Thoracic aorta (tissue), 2 donors: Measurements from ENCODE around the gene SGF29. TPM values are rescaled to one million over a fixed set of nuclear protein-coding genes. Genes with fewer than 3 reads are reported as not detected.
"Not testable (repeated sequence)": the region's sequence is repeated elsewhere in the genome, so short reads cannot be mapped to it uniquely, and the experiment has no call there.

Source experiments
- ATAC-seq: fragments of 150-250 bp; one replicate; pipeline ENCODE4 v1.8.0; 2017; ENCODE audit warnings: low read depth; ENCODE audit not compliant: insufficient number of reproducible peaks, low FRiP score
- DNase-seq: peaks from one replicate; pipeline ENCODE4 v3.0.0-alpha.2; 2020; ENCODE audit warnings: low spot score
- H3K27ac ChIP-seq, 2 donors: fragments of 200-600 bp; sonication (generic); 1 replicate in 1 of 2; 2 replicates in 1 of 2; pipeline ENCODE4 v1.5.1; 2016; ENCODE audit warnings: mild to moderate bottlenecking in 2 of 2, moderate library complexity in 2 of 2
- H3K27me3 ChIP-seq: fragments of 200-600 bp; sonication (generic); replicated peaks from 2 replicates; pipeline ENCODE4 v1.6.0; 2016; ENCODE audit warnings: mild to moderate bottlenecking; ENCODE audit not compliant: insufficient read depth
- H3K36me3 ChIP-seq: fragments of 200-600 bp; sonication (generic); one replicate; pipeline ENCODE4 v1.5.1; 2016
- H3K4me1 ChIP-seq, 2 donors: fragments of 200-600 bp; sonication (generic); 1 replicate in 1 of 2; 2 replicates in 1 of 2; pipeline versions ENCODE4 v1.5.1 to v1.6.0; 2016; ENCODE audit warnings: low read depth in 2 of 2, mild to moderate bottlenecking in 1 of 2; ENCODE audit not compliant: control insufficient read depth in 1 of 2
- H3K4me3 ChIP-seq: fragments of 200-600 bp; sonication (generic); 2 replicates; pipeline ENCODE4 v1.5.1; 2016; ENCODE audit warnings: mild to moderate bottlenecking
- H3K9me3 ChIP-seq: fragments of 200-600 bp; sonication (generic); 2 replicates; pipeline ENCODE4 v1.5.1; 2016
- total RNA-seq, 2 donors: library from RNA; depleted of rRNA; stranded (reverse); fragments of >200 nt; gene quantifications; one replicate each; pipeline versions ENCODE4 v1.1.0 to v1.2.3, GENCODE V29; 2016
- TF ChIP-seq, protein P1 (sequence below): fragments of 200-600 bp; sonication (generic); IDR thresholded peaks from one replicate; pipeline ENCODE4 v1.5.1; 2019; ENCODE audit warnings: antibody characterized with exemption

SGF29 gene
- total RNA-seq, 2 donors from 2014 or later: 17.8 to 26.9 TPM

- H3K27me3 ChIP-seq: no peaks in the 10 kb centered on the region
- H3K4me1 ChIP-seq: no peaks in the 10 kb centered on the region
- H3K36me3 ChIP-seq: no peaks in the 10 kb centered on the region
- DNase-seq (no peak), ATAC-seq (no peak)
- no peak overlapping the region for H3K27ac ChIP-seq
- H3K4me3 ChIP-seq: peak overlapping the region; percentile 69
- TF ChIP-seq, protein P1, sequence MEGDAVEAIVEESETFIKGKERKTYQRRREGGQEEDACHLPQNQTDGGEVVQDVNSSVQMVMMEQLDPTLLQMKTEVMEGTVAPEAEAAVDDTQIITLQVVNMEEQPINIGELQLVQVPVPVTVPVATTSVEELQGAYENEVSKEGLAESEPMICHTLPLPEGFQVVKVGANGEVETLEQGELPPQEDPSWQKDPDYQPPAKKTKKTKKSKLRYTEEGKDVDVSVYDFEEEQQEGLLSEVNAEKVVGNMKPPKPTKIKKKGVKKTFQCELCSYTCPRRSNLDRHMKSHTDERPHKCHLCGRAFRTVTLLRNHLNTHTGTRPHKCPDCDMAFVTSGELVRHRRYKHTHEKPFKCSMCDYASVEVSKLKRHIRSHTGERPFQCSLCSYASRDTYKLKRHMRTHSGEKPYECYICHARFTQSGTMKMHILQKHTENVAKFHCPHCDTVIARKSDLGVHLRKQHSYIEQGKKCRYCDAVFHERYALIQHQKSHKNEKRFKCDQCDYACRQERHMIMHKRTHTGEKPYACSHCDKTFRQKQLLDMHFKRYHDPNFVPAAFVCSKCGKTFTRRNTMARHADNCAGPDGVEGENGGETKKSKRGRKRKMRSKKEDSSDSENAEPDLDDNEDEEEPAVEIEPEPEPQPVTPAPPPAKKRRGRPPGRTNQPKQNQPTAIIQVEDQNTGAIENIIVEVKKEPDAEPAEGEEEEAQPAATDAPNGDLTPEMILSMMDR: no peak
- H3K9me3 ChIP-seq: no peaks in the 10 kb centered on the region
These were observed 69.5 kb downstream of the SGF29 start for GRCh38 chr16:28623172-28623711.

DNA sequence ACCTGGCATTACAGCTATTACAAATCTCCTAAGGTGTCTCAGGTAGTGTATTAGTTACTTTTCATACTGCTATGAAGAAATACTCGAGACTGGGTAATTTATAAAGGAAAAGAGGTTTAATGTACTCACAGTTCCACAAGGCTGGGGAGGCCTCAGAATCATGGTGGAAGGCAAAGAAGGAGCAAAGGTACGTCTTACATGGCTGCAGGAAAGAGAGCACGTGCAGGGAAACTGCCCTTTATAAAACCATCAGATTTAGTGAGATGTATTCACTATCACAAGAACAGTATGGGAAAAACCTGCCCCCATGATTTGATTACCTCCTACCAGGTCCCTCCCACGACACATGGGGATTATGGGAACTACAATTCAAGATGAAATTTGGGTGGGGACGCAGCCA, 77.2 kb downstream of the SGF29 start:
- H3K4me3 ChIP-seq, DNase-seq, H3K27me3 ChIP-seq, H3K27ac ChIP-seq, H3K9me3 ChIP-seq, H3K4me1 ChIP-seq, H3K36me3 ChIP-seq, ATAC-seq: not testable (repeated sequence)

GRCh38 chr16:28636093-28636823, 82.5 kb downstream of the SGF29 start:
- not testable (repeated sequence) for ATAC-seq, DNase-seq, H3K27ac ChIP-seq, H3K4me1 ChIP-seq, H3K36me3 ChIP-seq, H3K4me3 ChIP-seq, H3K9me3 ChIP-seq, H3K27me3 ChIP-seq

DNA sequence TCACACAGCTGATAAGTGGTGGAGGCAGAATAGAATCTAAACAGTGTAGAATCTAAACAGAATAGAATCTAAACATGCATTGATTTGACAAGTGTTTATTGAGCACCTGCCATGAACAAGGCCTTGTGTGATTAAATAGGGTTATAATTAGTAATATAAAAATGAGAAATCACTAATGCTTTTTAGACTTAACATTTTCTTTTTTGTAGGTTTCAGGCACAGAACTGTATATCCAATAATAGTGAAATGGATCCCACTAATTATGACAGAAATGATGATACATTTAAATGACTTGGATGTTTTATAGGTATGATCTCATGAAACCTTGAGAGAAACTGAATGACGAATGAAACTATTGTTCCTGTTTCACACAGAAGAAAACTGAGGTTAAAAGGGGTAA, 84.0 kb downstream of the SGF29 start, which contains the start of gene NPIPB8:
Gene NPIPB8 (plus strand): TSS at position 301 of the 400 bp plus-strand sequence. CDS start 296 bp downstream, outside the sequence.
- not testable (repeated sequence) for H3K9me3 ChIP-seq, H3K27me3 ChIP-seq, ATAC-seq, H3K4me3 ChIP-seq, H3K36me3 ChIP-seq, H3K4me1 ChIP-seq, H3K27ac ChIP-seq, DNase-seq

DNA sequence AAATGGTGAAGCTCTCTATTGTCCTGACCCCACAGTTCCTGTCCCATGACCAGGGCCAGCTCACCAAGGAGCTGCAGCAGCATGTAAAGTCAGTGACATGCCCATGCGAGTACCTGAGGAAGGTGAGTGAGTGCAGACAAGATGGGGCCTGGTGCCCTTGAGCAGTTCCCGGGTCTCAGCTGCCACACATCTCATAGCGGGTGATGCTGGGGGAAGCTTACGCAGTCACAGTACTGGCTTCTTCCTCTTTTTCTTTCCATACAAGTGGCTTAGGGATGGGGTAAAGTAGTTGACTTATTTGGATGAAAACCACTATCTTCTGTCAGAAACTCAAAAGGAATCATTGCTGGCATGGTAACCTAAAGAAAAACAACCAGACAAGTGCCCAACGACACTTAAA, 84.6 kb downstream of the SGF29 start:
- not testable (repeated sequence) for H3K27ac ChIP-seq, H3K4me1 ChIP-seq, DNase-seq, H3K27me3 ChIP-seq, H3K4me3 ChIP-seq, H3K9me3 ChIP-seq, ATAC-seq, H3K36me3 ChIP-seq

GRCh38 chr16:28639959-28640358, 86.2 kb downstream of the SGF29 start:
- H3K9me3 ChIP-seq, H3K4me1 ChIP-seq, H3K4me3 ChIP-seq, DNase-seq, ATAC-seq, H3K36me3 ChIP-seq, H3K27me3 ChIP-seq, H3K27ac ChIP-seq: not testable (repeated sequence)

Other genes with a start within 250 kb of the SGF29 start
- gene NPIPB6, start 190.4 kb upstream of the SGF29 start, total RNA-seq: 1 to 10 TPM; 2.2 to 8.2 TPM
- gene EIF3CL, start 150.1 kb upstream of the SGF29 start, total RNA-seq: 100 to 1,000 TPM in 1 of 2 donors, 10 to 100 TPM in 1; 72.4 to 107 TPM
- not detected for gene NPIPB7, start 81.6 kb upstream of the SGF29 start, total RNA-seq
- 10 to 100 TPM; 16.9 to 25.2 TPM for gene CLN3, start 61.8 kb upstream of the SGF29 start, total RNA-seq
- gene APOBR, start 59.3 kb upstream of the SGF29 start, total RNA-seq: 1 to 10 TPM; 1.1 to 3.4 TPM
- gene IL27, start 47.1 kb upstream of the SGF29 start, total RNA-seq: 1 to 10 TPM in 1 of 2 donors, under 1 TPM in 1; 0.68 to 2.5 TPM
- 10 to 100 TPM; 17.7 to 53.5 TPM for gene NUPR1, start 14.9 kb upstream of the SGF29 start, total RNA-seq
- not detected for gene SULT1A2, start 43.1 kb downstream of the SGF29 start, total RNA-seq
- 10 to 100 TPM in 1 of 2 donors, 1 to 10 TPM in 1; 7.0 to 27.2 TPM for gene SULT1A1, start 56.1 kb downstream of the SGF29 start, total RNA-seq
- not detected for gene NPIPB8, start 84.1 kb downstream of the SGF29 start, total RNA-seq
- gene EIF3C, start 157.5 kb downstream of the SGF29 start, total RNA-seq: 100 to 1,000 TPM; 167 to 206 TPM
- 1 to 10 TPM; 3.0 to 8.4 TPM for gene NPIPB9, start 197.9 kb downstream of the SGF29 start, total RNA-seq